Activated CD8-positive, alpha-beta memory T cell treated with anti-CD3 and anti-CD28 coated beads for 48 hours (primary cell): ENCODE results near the gene CCT6A.
"Not testable (repeated sequence)": the region's sequence is repeated elsewhere in the genome, so short reads cannot be mapped to it uniquely, and the experiment has no call there.

ENCODE experiments used
- DNase-seq, 3 experiments: peaks; one replicate each; pipeline ENCODE4 v3.0.0-alpha.2; 2020; ENCODE audit warnings: low read depth in 2 of 3, low spot score in 2 of 3

Gene CCT6A

GRCh38 chr7:56051339-56052191 lies at the start of gene CCT6A, which contains the start of gene PSPH:
TSS of gene CCT6A (plus strand) at chr7:56051765. CDS start at chr7:56051849, 84 bp downstream.
TSS of gene PSPH (minus strand) at chr7:56051444. CDS start at chr7:56021212, 30,232 bp downstream.
- DNase-seq = peak; percentile 76 to 93 (median 77)

DNA sequence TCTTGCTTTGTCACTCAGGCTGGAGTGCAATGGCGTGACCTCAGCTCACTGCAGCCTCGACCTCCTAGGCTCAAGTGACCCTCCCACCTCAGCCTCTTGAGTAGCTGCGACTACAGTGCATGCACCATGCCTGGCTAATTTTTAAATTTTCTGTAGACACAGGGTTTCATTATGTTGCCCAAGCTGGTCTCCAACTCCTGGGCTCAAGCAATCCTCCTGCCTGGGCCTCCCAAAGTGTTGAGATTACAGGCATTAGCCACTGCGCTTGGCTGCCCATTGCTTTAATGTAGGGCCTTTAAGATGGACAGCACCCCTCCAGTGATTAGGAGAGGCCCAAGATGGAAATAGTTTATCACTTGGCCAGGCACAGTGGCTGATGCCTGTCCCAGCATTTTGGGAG lies 47.8 kb upstream of the CCT6A start:
- no peak for DNase-seq

- DNase-seq = no peak
Observed at GRCh38 chr7:56007167-56007652, 44.4 kb upstream of the CCT6A start.

GRCh38 chr7:56007891-56008290 lies 43.7 kb upstream of the CCT6A start:
- DNase-seq = no peak

DNA sequence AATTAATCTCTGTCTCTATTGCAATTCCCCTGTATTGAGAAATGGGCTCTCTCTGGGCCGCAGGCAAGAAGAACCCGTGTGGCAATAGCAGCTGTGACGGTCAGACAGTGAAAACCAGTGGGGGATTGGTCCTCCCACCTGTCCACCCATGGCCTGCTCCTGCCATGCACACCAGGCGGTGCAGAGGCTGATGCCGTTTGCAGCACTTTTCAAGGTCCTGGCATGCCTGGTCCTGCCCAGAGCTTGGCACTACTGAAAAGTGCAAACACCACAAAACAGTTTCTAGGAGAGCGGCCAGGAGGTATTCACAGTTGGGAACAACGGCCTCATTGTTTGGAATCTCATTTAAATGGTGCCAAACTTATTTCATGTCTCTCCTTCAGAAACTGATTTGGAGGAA lies 41.9 kb upstream of the CCT6A start:
- no peak for DNase-seq

GRCh38 chr7:56017015-56017414 lies 34.5 kb upstream of the CCT6A start:
- not testable (repeated sequence) for DNase-seq

DNA sequence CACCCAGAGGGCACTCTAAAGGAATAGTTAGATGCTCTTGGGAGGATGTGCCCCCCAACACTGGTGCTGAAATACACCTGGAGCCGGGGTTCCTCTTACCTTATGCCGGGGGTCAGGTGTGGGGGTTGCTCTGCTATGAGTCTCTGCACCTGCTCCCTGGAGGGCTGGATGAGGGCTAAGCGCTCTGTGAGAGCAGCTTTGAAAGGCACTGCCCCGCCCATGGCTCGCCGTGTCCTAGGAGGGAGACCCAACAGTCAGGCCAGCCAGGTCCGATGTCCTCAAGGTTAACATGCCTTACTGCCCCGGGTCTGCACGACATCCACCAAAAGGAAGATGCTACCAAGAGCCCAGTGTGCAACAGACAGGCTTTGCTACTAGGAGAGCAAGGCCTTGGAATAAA lies 32.1 kb upstream of the CCT6A start:
- DNase-seq = no peak

- DNase-seq = no peak
Observed at GRCh38 chr7:56023500-56023899, 28.1 kb upstream of the CCT6A start.

- DNase-seq = no peak
Observed at GRCh38 chr7:56026538-56026937, 25.0 kb upstream of the CCT6A start.

- DNase-seq = no peak
Observed at GRCh38 chr7:56028942-56029630, 22.5 kb upstream of the CCT6A start.

DNA sequence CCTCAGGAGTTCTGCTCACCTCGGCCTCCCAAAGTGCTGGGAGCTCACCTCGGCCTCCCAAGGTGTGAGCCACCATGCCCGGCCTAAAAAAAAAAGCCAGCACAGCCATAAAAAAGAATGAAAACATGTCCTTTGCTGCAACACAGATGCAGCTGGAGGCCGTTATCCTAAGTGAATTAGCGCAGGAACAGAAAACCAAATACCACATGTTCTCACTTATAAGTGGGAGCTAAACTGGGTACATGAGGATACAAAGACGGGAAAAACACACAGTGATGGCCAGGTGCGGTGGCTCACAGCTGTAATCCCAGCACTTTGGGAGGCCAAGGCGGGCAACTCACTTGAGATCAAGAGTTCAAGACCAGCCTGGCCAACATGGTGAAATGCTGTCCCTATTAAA lies 21.2 kb upstream of the CCT6A start:
- no peak for DNase-seq

DNA sequence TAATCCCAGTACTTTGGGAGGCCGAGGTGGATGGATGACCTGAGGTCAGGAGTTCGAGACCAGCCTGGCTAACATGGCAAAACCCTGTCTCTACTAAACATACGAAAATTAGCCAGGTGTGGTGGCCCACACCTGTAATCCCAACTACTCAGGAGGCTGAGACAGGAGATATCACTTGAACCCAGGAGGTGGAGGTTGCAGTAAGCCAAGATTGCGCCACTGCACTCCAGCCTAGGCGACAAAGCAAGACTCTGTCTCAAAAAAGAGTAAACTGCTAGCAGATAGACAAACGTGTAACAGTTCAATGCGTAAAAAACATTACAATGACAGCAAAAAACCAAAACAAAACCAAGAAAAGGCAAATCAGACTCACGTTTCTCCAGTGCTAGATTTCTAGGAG lies 20.0 kb upstream of the CCT6A start:
- not testable (repeated sequence) for DNase-seq

GRCh38 chr7:56032578-56032977 lies 19.0 kb upstream of the CCT6A start:
- not testable (repeated sequence) for DNase-seq

DNA sequence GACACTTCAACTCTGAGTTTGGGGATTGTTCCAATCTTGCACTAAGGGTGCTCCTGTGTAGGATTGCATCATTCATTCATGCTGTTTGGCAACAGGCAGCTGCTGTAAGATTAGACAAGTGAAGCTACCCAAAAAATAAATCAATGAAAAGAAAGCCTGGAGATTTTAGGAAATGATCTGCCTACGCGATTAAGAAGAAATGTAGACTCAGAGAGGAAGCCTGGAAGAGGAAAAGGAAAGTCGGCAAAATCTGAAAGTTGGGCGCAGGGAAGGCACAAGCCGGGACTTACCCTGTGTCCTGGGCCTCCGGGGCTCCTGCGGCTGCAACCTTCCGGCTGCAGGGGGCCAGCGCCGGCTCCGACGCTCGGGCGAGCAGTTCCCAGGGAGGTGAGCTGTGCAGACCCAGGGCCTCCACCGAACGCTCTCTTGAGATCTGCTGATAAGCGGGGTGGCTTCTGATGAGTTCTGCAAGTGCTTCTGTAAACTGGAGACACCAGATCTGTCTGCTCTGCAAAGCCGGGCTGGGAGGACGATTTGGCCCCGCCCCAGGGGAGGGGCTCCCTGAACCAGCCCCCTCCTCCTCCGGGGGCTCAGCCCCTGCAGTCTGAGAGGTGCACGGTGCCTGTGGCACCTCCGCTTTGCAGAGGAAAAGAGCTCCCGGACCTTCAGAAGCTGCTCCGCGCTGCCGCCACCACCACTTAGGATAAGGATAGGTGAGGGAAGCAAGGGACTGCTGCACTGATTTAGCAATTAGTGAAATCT lies 17.7 kb upstream of the CCT6A start:
- DNase-seq = peak; percentile 30 to 37 (median 36)

DNA sequence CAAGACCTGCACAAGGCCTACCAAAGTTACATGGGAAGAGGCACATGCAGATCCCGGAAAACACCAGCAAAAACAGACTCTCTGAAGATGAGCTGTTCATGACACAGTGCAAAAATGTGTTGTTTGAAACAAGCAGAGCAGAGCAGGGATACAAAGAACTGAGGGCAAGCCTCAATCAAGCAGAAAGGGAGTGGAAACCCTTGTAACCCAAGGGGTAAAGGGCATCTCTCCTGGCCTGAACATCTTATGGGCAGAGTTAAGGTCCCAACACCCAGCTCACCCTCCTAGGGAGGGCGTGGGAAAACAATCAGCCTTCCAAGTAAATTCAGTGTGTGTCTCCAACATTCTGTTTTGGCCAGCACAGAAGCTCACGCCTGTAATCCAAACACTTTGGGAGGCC lies 10.8 kb upstream of the CCT6A start:
- DNase-seq = no peak

- not testable (repeated sequence) for DNase-seq
Observed at GRCh38 chr7:56045758-56046157, 5.8 kb upstream of the CCT6A start.

DNA sequence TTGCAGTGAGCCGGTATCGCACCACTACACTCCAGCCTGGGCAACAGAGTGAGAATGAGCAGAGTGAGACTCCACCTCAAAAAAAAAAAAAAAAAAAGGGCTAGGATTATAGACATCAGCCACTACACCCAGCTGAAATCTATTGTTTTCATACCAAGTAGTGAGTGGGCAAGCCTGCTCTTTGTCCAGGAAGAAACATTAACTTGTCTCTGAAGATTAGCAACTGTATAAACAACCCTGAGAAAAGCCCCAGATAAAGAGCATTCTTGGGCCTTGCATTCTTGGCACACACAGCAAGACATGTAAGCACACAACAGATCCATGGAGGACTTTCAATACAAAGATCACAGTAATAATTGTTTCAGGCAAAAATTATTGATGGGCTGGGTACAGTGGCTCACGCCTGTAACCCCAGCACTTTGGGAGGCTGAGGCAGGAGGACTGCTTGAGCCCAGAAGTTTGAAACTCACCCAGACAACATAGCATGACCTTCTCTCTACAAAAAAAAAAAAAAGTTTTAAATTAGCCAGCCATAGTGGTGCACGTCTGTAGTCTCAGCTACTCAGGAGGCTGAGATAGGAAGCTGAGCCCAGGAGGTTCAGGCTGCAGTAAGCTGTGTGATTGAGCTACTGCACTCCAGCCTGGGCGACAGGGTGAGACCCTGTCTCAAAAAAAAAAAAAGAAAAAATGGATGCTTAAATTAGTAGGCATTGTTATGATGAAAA lies 4.7 kb upstream of the CCT6A start:
- DNase-seq = no peak

GRCh38 chr7:56047446-56048116 lies 4.0 kb upstream of the CCT6A start:
- not testable (repeated sequence) for DNase-seq

DNA sequence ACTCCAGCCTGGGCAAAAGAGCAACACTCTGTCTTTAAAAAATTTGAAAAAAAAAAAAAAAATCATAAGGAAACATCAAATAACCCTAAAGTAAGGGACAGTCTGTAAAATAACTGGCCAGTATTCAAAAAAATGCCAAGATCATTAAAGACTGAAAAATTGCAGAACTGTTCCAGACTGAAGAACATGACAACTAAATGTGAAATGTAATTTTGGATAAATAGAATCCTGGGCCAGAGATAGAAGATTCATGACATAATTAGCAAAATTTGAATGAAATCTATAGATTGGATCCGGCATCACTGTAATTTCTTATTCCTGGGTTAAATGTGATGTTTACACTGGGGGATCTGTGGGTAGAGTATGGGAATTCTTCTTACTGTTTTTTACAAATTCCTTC lies 3.3 kb upstream of the CCT6A start:
- DNase-seq = no peak

- not testable (repeated sequence) for DNase-seq
Observed at GRCh38 chr7:56048763-56049162, 2.8 kb upstream of the CCT6A start.
